SHP77 (cell line): Measurements from ENCODE around the gene MED31.
"Not testable (repeated sequence)": the region's sequence is repeated elsewhere in the genome, so short reads cannot be mapped to it uniquely, and the experiment has no call there.

Experiments used
- DNase-seq, 2 experiments: peaks; one replicate each; lab custom pipeline; 2025; lab: John Stamatoyannopoulos, UW

Gene MED31

DNA sequence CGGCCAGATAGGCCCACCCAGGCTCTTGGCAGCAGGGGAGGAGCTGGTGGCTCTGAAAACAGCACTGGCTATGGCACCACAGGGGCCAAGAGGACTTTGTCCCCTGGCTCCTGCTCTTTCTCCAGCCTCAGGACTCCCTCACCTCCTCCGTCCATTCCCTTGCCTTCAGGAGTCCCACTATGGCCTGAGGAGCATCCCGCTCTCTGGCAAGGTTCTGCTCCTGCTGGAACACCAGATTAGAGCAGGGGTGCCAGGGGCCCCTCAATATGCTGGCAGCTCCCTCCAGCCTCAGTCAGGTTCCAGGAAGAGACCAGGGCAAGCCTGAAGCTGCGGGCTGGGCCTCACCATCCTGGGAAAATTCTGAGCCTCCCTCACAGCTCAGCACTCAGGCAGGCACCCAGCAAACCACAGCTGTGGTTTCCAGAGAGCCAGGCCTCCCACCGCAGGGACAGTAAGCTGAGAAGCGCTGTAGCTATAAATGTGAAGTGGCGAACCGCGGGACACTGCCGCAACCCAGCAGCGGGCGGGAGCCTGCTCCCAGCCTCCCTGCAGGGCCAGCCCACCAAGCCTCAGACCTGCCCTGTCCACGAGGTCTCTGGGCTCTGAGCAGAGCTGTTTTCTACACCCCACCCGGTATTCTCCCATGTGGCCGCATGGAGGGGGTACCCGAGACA, 25.9 kb upstream of the MED31 start:
- no peak for DNase-seq

DNA sequence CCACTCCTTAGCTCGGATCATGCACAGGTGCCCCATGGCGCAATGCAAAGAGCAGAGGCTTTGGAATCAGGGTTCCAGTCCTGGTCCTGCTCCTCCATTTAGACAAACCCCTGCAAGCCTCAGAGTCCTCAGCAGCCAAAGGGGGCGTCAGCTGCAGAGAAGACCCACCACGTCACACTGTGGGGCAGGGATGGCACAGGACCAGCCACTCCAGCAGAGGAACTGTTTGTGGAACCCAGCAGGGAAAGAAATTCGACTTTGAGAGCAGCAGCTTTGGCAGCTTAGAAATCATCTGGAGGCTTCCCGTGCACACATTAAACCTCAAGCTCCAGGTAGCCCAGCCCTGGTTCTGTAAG, 25.4 kb upstream of the MED31 start:
- no peak for DNase-seq

DNA sequence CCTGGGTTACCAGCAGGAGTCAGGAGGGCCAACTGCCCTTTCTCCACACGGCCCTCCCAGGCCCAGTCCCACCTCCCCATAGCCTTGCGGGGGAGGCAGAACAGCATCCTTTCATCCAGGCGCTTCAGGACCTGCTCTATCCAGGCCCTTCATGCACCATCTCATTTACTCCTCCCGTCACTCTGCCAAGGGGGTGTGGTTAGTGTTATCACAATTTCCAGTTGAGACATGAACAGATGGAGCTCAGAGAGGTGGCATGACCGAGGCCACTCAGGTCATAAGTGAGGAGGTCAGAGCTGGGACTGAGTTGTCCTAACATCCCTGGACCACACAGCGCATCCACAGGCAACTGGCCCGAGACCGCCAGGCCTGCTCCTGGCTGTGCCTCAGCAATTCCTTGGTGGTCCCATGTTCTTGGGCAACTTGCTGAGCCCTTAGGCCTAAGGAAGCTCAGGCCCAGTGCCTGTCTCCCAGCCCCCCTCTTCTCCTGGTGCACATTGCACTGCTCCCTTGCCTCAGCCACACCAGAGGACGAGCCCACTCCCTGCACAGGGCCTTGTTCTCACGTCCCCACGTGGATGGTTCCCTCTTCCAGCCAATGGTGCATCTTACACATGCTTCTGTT, 23.9 kb upstream of the MED31 start:
- DNase-seq = no peak

DNA sequence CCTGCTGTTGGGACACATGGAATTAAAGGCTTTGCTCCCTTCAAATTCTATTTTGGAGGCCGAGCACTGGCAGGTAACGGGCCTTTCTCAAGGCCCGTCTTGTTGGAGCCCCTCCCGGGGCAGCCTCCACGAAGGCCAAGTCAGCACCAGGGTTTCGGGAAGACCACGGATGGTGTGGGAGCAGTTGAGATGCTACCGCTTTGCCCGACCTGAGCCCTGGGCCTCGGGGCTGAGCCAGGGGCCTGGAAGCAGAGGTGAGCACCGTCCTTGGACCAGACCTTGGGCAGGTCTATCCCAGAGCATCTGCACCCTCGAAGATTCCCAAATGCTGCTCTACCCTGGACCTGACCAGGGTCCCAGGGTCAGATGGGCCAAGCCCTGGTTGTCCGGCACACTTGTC, 23.2 kb upstream of the MED31 start:
- DNase-seq = no peak

DNA sequence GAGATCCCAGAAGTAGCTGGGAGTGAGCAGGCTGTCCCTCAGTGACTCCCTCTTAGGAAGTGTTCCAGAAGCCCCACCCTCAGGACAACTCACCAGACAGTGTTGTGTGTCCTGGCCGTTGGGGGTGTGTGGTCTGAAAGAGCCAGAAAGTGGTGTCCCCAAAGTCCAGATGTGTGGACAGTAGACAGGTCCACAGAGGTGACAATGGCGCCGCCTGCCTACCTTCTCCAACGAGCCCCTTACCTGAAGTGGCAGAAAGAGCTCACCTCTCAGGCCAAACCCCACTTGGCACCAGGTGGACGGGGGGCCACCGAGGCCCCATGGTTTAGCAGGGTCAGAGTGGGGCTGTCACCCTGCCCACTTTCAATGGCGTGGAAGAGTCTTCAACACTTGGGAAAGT, 20.0 kb upstream of the MED31 start:
- DNase-seq = no peak

DNA sequence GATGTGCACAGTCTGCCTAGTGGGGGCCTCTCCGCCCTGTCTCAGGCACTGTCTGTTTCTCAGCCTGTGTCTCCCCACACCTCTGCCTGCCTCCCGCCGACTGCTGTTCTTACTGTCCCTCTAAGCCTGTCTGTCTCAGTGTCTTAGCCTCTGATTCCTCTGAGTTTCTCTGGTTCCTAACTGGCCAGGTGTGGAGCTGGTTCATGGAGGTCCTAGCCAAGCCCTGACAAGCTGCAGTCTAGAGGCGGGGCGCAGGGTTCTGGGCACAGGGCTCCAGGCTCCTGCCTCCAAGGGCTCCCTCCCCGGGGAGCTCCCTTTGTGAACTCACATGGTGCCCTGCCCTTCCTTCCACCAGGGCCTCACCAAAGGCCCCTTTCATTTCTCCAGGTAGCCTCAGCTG, 19.6 kb upstream of the MED31 start:
- no peak for DNase-seq

DNA sequence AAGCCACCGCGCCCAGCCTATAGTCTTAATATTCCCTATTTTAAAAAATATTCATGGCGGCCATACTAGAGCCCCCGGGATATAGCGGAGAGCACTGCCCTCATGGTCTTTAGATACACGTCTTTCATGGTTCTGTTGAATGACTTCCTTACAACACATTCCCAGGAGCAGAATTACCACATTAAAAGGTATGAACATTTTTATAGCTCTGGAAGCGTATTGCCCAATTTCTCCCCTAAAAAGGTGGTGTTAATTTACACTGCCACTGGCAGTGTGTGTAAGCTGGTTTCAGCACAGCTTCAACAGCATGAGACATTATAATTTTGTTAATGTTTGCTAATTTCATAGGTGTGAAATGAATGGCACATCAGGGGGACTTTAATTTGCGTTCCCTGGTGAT, 19.2 kb upstream of the MED31 start:
- no peak for DNase-seq

DNA sequence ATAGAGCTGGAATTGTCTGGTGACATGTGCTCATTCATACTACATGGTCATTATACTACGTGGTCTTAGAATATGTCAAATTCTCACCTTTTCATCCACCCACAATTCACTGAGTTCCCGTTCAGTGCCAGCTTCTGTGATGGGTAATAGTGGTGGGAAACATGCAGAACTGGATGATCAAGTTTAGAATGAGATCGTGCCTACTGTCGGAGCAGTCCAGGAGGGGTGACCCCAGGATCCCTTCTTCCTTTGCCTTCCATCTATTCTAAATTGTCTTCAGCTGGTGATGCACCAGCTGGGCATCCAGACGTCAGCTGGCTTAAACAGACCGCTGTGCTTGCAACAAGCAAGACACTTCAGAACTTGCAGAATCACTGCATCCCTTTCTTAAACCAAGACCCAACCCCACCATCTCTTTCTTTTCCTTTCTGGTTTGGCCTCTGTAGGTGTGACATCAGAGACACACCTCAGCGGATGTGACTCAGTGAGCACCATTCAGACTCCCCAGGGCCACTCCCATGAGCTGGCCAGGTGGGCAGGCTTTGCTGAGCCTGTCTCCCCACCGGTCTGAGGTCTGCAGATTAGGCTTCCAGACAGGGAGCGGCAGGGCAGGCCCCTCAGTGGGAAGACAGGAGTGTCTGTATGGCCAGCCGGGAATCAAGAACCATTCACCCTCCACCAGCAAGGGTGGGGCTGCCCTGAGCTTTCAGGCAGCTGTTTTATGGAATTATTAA, 18.2 kb upstream of the MED31 start:
- DNase-seq = no peak

DNA sequence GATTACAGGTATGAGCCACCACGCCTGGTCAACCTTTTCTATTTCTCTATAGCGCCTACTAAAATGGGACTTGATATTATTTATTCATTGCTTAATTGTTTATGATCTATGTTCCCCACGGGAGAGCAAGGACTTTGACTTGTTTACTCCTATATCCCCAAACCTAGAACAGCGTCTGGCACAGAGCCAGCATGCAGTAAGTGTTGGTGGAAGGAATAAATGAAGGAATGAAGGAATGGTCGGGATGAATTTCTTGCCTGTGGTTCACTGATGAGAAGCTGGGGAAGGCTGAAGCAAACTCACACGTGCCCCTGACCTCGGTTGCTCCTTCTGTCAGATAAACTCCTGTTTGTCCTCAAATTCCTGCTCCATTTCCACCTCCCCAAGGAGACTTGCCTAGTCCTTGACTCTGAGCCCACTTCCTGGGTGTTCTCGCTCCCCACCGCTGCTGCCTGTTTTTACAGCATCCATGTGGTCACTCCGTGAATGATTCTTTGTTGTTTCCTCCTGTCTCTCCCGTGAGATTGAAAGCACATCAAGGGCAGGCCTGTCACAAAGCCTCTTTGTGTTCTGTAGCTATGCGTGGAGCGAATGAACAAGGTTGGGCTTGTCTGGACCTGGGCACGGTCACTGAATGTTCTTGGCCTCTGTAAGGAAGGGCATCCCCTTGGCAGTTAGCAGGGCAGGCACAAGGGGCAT, 17.5 kb upstream of the MED31 start:
- no peak for DNase-seq

DNA sequence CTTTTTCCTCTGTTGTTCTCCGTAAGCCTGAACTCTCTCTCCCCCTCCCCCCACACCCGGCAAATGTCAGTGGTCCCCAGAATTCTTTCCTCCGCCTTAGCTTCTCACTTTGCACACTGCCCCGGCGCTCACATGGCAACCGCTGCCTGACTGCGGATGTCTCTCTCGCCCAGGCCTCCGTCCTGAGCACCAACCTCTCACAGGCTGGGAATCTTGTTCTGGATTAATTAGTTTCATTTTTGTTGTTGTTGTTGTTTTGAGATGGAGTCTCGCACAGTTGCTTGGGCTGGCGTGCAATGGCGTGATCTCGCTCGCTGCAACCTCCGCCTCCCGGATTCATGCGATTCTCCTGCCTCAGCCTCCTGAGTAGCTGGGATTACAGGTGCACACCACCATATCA, 16.8 kb upstream of the MED31 start:
- no peak for DNase-seq

DNA sequence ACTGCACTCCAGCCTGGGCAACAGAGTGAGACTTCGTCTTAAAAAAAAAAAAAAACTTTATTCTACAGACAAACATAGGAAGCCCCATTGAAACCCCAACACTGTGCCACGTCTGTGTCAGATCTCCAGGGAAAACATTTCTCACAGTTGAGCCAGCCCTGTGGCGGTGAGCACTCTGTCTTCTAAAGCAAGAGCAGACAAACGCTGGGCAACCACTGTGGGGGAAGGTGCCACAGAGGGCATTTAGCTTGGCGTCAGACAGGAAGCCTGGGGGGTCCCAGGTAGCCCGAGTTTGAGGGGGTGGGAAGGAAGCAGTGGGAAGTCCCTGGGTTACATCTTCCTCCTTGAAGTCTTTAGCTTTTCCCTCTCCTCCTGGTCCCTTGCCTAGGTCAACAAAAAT, 16.1 kb upstream of the MED31 start:
- DNase-seq = no peak

DNA sequence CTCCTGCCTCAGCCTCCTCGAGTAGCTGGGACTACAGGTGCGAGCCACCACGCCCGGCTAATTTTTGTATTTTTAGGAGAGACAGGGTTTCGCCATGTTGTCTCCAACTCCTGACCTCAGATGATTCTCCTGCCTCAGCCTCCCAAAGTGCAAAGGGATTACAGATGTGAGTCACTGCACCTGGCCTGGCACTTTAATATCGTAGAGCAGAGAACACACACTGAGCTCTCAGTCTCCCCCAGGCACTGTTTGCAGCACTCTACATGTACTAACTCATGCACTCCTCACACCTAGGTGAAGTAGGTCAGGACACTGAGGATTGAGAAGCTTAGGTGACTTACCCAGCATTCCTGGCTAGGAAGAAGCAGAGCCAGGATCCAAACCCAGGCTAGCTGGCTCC, 15.2 kb upstream of the MED31 start:
- no peak for DNase-seq

DNA sequence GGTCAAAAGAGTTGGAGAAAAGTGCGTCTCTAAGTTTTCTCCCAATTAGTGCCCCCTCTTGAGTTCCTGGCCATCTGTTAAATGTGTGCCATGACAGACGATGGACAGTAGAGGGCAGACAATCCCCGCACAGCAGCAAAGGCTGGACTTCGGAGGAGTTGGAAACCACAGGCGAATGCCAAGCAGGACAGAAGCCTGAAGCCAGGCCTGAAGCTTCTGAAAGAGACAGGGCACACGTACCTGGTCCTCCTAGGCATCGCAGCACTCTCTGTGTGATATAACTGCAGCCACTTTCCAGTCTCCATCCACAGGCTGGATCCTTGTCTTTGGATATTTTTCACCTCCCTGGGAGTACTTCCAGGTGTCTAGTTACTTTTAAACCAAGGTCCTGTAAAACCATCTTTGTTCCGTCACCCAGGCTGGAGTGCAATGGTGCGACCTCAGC, 14.7 kb upstream of the MED31 start:
- peak; percentile 67 to 78 for DNase-seq

DNA sequence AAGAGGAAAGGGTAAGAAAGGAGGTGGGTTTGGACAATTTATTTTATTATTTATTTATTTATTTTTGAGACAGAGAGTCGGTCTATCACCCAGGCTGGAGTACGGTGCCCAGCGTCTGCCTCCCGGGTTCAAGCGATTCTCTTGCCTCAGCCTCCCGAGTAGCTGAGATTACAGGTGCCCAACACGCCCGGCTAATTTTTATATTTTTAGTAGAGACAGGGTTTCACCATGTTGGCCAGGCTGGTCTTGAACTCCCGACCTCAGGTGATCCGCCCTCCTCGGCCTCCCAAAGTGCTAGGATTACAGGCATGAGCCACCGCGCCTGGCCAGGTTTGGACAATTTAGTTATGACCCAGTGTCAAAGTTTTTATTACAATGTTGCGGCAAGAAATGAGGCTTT, 11.8 kb upstream of the MED31 start:
- not testable (repeated sequence) for DNase-seq

DNA sequence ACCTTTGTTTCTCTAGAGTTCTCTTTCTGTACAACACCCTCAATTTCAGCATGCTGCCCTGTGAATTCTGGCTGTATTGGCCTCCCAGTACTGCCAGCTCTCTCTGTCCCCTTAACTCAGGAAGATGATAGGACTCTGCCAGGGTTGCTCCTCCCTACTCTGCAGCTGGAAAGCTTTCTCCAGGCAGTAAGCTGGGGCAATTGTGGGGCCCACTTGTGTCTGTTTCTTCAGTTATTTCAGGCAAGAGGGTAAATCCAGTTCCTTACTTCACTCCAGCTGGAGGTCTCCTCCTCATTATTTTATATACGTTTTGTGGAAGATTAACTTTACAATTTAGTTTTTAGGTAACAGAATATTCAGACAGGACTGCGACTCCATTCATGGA, 10.1 kb upstream of the MED31 start:
- DNase-seq = no peak

DNA sequence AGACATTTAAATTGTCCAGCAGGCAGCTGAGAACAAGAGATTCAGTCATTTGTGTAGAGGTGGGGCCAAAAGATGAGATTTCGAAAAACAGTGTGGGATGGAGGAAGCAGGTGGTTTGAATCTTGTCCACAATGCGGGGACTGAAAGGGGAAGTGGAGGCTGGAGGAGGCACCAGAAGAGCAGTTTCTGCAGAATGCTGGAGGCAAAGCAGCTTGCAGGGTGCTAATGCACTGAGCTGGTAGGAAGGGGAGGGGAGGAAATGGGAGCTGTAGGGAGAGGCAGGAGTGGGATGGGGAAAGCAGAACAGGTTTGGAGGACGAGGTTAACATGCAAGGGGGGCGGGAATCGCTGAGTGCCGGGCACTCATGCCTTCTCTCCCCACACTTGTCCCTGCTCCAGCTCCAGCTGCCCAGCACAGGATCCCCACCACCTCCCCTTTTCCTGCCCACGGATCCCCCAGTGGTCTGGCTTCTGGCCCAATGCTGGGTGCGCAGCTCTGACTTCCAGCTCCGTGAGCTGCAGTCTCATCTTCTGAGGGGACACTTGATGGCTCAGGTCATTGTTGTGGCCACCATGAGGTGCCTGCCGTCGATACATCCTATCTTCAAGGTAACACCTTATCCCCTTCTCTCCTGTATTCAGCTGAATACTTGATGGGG, 9.5 kb upstream of the MED31 start:
- DNase-seq = no peak

DNA sequence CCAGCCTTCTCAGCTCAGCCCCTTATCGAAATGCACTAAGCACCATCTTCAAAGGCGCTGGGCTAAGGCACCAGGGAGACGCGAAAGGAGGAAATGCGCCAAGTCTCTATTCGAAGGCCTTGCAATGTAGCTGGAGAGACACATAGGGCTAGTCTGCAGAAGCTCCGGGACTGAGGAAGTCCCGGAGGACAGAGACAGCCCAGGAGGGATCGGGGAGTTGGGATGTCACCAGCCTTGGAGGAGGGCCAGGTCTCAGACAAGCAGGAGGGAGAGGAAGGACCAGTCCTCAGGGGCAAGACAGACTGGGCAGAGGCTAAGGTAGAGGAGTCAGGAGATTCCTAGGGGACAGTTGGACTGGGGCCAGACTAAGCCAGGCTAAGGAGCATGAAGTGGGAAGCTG, 8.7 kb upstream of the MED31 start:
- no peak for DNase-seq

DNA sequence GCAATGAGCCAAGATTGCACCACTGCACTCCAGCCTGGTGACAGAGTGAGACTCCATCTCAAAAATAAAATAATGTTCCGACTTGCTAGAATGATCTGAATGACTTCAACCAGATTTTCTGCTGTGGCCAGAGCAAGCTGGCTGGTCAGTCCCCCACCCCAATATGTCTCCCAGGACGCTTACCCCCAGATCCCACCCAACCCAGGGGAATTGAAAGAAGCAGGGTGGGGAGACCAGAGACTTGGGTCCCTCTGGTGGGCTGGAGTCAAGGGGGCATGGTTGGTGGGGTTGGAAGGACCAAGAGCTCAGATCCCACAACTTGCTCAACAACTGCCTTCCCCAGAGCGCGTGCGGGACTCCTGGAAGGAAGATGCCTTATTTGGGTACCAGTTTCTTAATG, 7.0 kb upstream of the MED31 start:
- DNase-seq = not testable (repeated sequence)

DNA sequence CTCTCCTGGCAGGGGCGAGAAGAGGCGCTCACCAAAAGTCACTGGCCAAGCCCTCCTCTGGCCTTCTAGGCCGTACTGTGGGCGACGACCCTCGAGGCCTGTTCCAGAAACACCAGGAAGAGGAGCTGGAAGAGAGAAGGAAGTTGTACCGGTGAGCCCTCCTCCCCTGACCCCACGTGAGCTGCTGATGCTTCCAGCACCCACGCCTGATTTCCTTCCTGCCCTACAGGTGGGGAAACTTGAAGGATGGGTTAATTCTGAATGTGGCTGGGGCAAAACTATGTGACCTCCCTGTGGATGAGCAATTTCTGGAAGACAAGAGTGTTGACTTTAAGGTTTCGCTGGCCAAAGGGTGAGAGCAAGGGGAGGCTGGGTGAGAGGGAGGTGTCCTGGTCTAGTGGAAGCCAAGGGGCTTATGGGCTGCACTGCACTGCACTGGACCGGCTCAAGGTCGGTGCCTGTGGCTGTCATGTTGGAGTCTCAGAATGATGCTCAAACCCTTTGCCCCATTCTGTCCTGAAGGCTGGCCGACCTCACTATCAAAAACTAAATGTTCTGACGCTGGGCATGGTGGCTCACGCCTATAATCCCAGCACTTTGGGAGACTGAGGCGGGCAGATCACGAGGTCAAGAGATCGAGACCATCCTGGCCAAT, 6.4 kb upstream of the MED31 start:
- DNase-seq = no peak

DNA sequence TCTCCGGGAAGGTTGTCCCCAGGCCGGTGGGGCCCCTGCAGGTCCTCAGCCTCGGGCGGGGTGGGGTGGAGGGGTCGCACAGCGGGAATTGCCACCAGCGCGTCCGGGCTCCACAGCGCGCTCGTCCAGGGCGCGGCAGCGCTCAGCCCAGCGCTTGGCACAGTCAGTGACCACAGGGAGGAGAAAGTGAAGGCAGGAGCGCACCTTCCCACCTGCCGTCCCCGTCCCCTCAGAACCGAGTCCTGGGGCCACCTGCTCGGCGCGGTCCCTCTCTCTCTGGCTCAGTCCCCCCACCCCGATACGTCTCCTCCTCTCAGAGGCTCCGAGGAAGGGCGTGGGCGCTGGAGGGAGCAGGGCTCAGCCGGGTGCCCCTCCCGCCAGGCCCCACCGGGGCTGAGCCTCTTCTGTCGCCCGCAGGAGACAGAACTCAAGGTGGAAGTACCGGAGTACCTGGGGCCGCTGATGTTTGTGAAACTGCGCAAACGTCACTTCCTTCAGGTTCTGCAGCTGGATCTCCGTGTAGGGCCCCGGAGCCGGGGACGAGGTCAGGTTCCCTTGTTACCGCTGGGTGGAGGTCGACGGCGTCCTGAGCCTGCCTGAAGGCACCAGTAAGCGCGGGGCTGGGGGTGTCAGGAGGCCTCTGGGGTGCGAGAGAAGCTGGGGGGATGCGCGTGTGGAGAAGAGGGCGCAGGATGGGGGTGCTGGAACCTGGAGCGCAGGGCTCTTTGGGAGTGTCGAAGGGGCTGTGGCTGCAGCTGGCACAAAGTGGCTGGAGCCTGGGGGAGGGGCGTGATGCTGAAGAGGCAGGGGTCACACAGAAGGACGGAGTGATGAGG, 5.6 kb upstream of the MED31 start:
- peak in 1 of 2 experiments; percentile 13 for DNase-seq
